HG02973 (cell line): Measurements from ENCODE around the gene C2CD3.
"Not testable (repeated sequence)": the region's sequence is repeated elsewhere in the genome, so short reads cannot be mapped to it uniquely, and the experiment has no call there.

Source experiments
- ATAC-seq: cut with Tn5 transposase; IDR thresholded peaks from one replicate; pipeline ENCODE4 v1.9.1; 2021; ENCODE audit warnings: moderate library complexity; ENCODE audit not compliant: unreplicated experiment

Gene C2CD3

DNA sequence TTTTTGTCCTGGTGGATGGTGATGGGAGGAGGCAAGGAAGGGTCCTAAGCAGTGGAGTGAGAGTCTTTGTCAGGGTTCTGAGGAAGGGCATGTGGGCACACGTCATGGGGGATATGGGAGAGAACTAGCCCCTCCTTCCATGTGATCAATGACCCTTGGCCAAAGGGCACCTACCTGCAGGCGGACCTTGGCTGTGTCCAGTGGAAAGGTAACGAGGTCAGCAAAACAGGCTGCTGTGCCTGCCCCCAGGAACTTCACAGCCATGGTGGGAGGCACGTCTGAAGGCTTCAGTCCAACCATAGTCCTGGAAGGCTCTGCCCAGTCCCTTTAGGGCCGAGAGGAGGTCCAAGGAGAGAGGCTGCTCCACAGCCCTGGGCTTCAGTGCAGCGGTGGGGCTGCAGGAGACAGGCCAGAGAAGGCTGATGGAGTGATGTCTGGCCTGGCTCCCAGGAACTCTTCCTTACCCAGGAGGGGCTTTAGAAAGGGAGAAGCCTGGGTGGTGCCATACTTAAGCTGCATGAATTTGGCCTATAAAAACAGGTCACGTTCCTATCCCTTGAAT is 164.0 kb downstream of the C2CD3 start:
- ATAC-seq: no peak

DNA sequence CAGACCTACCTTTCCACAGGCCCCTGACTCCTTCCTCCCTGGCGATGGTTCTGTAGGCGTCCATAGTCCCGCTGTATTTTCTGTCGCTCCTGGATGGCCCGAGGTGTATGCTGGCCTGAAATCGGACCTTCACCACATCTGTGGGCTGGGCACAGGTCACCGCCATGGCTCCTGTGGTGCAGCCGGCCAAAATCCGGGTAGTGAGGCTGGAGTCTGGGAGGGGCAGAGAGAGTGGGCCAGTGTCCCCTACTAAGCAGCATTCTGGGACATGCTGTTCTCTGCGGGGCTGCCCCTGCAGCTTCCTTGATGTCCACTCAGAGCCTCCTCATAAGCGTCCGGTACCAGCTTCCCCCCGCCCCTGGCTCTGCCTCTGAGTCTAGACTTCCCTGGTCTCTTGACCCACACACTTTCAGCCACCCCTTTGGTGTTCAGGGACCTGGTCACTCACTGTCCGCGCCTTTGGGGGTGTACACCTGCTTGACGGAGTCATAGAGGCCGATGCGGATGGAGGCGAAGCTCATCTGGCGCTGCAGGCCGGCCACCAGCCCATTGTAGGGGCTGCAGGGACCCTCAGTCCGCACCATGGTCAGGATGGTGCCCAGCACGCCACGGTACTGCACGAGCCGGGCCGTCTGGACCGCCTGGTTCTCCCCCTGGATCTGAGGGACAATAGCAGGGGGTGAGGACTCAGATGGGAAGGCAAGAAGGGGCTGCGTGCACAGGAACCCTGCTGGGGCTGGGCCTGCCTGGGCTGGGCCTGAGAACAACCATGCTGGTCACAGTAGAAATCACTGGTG is 164.9 kb downstream of the C2CD3 start:
- ATAC-seq: no peak

GRCh38 chr11:74004759-74005615 is 165.8 kb downstream of the C2CD3 start:
- ATAC-seq: no peak

GRCh38 chr11:74004046-74004695 is 166.6 kb downstream of the C2CD3 start:
- no peak for ATAC-seq

DNA sequence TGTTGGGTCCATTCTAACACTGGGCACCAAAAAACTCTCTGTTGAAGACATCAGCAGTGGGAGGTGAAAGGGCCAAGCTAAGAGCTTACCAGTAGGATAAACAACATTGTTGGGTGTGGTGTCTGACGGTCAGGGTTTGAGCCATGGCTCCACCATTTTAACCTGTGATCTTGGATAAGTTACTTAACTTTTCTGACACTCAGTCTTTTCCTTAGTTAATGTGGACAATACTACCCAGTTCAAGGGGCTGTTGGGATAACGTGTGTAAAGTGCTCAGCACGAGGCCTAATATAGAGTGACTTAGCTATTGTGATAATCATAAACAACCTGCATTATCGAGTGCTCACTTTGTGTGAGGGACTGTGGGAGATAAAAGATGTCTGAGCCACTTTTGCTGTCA is 168.0 kb downstream of the C2CD3 start:
- ATAC-seq: no peak

GRCh38 chr11:74001822-74002286 is 168.9 kb downstream of the C2CD3 start:
- ATAC-seq: no peak

GRCh38 chr11:74000307-74001133 is 170.3 kb downstream of the C2CD3 start:
- ATAC-seq: no peak

- ATAC-seq: no peak
Observed at GRCh38 chr11:73999581-74000306, 171.1 kb downstream of the C2CD3 start.

DNA sequence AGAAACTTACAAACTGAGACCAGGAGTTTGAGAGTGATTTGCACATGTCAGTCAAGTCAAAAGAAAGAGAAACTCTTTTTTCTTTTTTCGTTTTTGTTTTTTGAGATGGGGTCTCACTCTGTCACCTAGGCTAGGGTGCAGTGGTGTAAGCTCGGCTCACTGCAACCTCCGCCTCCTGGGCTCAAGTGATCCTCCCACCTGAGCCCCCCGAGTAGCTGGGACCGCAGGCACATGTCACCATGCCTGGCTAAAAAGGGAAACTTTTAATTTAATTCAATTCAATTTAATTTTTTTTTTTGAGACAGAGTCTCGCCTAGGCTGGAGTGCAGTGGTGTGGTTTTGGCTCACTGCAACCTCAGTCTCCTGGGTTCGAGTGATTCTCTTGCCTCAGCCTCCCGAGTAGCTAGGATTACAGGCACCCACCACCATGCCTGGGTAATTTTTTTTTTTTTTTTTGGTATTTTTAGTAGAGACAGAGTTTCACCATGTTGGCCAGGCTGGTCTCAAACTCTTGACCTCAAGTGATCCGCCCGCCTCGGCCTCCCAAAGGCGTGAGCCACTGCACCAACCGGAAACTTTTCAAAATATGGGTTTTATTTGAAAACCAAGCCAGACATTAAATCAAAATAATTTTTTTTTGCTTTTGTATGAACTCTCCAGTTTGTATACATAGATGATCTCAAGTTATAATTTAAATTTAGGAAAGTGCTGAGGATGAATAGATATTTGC is 171.8 kb downstream of the C2CD3 start:
- no peak for ATAC-seq

GRCh38 chr11:73997120-73997770 is 173.6 kb downstream of the C2CD3 start:
- no peak for ATAC-seq

DNA sequence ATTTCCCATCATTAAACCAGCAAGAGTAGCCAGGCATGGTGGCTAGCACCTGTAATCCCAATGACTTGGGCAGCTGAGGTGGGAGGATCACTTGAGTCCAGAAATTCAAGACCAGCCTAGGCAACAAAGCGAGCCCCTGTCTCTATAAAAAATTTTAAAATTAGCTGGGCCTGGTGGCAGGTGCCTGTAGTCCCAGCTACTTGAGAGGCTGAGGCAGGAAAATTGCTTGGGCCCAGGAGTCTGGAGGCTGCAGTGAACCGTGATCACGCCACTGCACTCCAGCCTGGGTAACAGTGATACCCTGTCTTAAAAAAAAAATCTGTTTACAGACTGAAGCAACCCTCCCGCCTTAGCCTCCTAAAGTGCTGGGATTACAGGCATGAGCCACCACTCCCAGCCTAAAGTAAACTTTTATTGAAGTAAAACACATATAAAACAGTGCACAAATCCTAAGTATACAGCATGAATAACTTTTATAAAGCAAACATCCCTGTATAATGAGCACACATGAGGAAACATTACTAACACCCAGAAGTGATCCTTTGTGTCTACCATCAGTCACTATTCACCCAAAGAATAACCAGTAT is 174.5 kb downstream of the C2CD3 start:
- ATAC-seq: no peak

DNA sequence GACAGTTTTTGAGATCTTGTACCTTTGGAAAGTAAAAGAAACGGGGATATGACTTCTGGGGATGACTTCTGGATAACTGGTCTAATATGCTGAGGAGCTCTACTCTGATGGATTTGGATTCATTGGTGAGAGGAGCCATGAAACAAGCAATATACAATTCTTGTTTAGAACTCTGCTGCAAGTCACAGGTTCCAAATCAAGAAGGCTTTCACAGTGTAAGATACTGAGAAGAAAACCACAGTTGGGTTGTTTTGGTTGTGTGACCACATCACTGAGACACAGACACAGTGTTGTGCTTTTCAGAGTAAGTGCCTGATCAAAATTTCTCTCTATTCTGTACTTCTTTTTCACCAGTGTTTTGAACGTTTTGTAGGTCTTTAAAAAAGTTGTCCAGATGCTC is 175.1 kb downstream of the C2CD3 start:
- peak; percentile 47 for ATAC-seq

DNA sequence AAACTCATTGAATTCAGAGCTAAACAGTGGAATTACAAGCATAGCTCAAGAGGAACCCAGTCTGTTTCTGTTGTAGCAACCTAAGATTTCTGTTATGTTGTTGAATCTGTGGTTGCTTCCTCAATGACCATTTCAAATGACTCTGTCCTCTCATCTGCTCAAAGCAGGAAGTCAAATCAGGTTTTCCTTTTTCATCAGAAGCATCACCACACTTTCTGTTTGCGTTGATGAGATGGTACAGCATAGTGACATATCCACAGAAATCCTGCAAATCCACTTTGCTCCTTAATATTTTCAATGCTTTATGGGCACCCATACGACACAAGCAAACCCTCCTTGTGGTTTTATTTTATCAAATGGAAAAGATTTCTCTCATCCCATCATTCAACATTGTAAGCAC is 175.6 kb downstream of the C2CD3 start:
- ATAC-seq: peak; percentile 45

GRCh38 chr11:73991471-73992006 is 179.3 kb downstream of the C2CD3 start:
- ATAC-seq: no peak

DNA sequence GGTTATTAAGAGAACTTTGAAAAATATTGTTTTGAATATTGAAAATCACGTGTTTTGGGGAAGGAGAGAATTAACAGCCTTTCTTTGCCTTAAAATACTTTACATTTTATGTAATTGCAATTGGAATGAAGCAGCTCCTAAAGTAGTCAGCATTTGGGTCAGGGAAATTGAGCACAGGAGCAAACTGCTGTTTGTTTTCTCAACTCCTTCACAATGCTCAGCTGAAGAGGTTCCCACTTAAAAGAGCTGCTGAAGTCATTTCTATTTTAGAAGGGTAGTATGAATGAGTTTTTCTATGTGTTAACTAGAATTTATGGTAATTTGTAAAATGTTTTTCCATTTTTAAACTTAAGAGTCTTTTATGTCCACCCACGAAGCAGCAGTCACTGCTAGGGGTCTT is 180.1 kb downstream of the C2CD3 start:
- ATAC-seq: no peak

- no peak for ATAC-seq
Observed at GRCh38 chr11:73989156-73989555, 181.6 kb downstream of the C2CD3 start.

DNA sequence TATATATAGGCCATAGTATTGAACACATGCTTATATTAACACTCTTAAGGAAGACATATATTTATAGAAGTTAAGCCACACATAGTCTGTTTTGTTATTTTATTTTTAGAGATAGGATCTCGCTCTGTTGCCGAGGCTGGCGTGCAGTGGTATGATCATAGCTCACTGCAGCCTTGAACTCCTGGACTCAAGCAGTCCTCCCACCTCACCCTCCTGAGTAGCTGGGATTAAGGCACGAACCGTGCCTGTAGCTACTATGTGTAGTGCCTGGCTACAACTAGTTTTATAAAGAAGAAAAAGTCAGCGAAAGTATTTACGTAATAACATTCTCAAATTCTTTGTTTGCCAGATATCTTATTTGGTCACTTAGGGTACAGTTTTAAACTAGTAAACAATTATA is 182.6 kb downstream of the C2CD3 start:
- no peak for ATAC-seq

GRCh38 chr11:73985661-73986060 is 185.1 kb downstream of the C2CD3 start:
- not testable (repeated sequence) for ATAC-seq
